H1 (cell line): ENCODE results near the gene SIT1. TPM values are rescaled to one million over a fixed set of nuclear protein-coding genes. Genes with fewer than 3 reads are reported as not detected.
A peak's percentile ranks its signal among the peaks of the same experiment; 100 is the strongest.
"Not testable (repeated sequence)": the region's sequence is repeated elsewhere in the genome, so short reads cannot be mapped to it uniquely, and the experiment has no call there.

Source experiments
- CTCF ChIA-PET: fragments of 300-600 bp; sonication (Branson Sonifier 250); formaldehyde crosslinking; loops from one replicate; lab custom pipeline; 2021; ENCODE audit not compliant: partially characterized antibody; lab: Charles Lee
- POLR2A ChIA-PET: fragments of 300-600 bp; sonication (Branson Sonifier 250); formaldehyde crosslinking; loops from one replicate; lab custom pipeline; 2021; ENCODE audit warnings: inconsistent platforms; ENCODE audit not compliant: partially characterized antibody; lab: Charles Lee
- DNase-seq, 2 experiments: peaks; one replicate each; pipeline versions ENCODE4 v3.0.0 to v3.0.0-alpha.2; 2010 to 2022; ENCODE audit warnings: low spot score in 2 of 2, low read depth in 1 of 2, mixed read lengths in 1 of 2
- FAIRE-seq: peaks from 2 replicates; lab custom pipeline; 2011; peaks lifted over from hg19 to GRCh38; lab: Jason Lieb, UNC
- H2AFZ ChIP-seq: 2 replicates; pipeline ENCODE4 v1.8.1; 2012; ENCODE audit warnings: low read length, inconsistent platforms
- H2AK5ac ChIP-seq: 2 replicates; pipeline ENCODE4 v1.6.1; 2013; ENCODE audit warnings: low read depth, low read length
- H2BK120ac ChIP-seq: replicated peaks from 2 replicates; pipeline ENCODE3; 2013; ENCODE audit warnings: low read depth, low read length, inconsistent platforms
- H2BK12ac ChIP-seq: 2 replicates; pipeline ENCODE4 v1.6.1; 2013; ENCODE audit warnings: low read depth, low read length
- H2BK15ac ChIP-seq: 2 replicates; pipeline ENCODE4 v1.6.1; 2013; ENCODE audit warnings: low read length
- H2BK20ac ChIP-seq: 2 replicates; pipeline ENCODE4 v1.6.1; 2013; ENCODE audit warnings: low read length
- H2BK5ac ChIP-seq: 2 replicates; pipeline ENCODE4 v1.6.1; 2013; ENCODE audit warnings: low read depth, low read length
- H3K14ac ChIP-seq: 2 replicates; pipeline ENCODE4 v1.6.1; 2013; ENCODE audit warnings: inconsistent platforms; ENCODE audit not compliant: insufficient read length
- H3K18ac ChIP-seq: 2 replicates; pipeline ENCODE4 v1.6.1; 2013; ENCODE audit warnings: low read length; ENCODE audit errors: extremely low read depth
- H3K23ac ChIP-seq: 2 replicates; pipeline ENCODE4 v1.6.1; 2013; ENCODE audit warnings: inconsistent platforms; ENCODE audit not compliant: insufficient read length
- H3K23me2 ChIP-seq: 2 replicates; pipeline ENCODE4 v1.6.1; 2013; ENCODE audit warnings: low read depth, low read length
- H3K27ac ChIP-seq: 2 replicates; pipeline ENCODE4 v1.6.1; 2011; ENCODE audit warnings: low read depth, low read length, inconsistent platforms
- H3K27me3 ChIP-seq, 4 experiments: replicated peaks in 1 of 4; 1 replicate in 1 of 4; 2 replicates in 3 of 4; pipeline versions ENCODE4 v1.6.1 to v1.8.1; 2011 to 2013; ENCODE audit warnings: low read length in 3 of 4, mild to moderate bottlenecking in 3 of 4, inconsistent platforms in 2 of 4, mixed read lengths in 2 of 4, moderate library complexity in 1 of 4; ENCODE audit not compliant: control insufficient read depth in 3 of 4, insufficient read depth in 3 of 4; ENCODE audit errors: extremely low read depth in 1 of 4
- H3K36me3 ChIP-seq, 4 experiments: 2 replicates each; pipeline versions ENCODE4 v1.6.1 to v1.8.1; 2011 to 2013; ENCODE audit warnings: mild to moderate bottlenecking in 4 of 4, low read length in 3 of 4, moderate library complexity in 2 of 4, control low read depth in 1 of 4, inconsistent platforms in 1 of 4; ENCODE audit not compliant: insufficient read depth in 4 of 4, control insufficient read depth in 2 of 4
- H3K4ac ChIP-seq: replicated peaks from 2 replicates; pipeline ENCODE3; 2013; ENCODE audit warnings: low read length, low read depth, mixed read lengths, inconsistent platforms; ENCODE audit not compliant: insufficient read length
- H3K4me1 ChIP-seq, 4 experiments: replicated peaks in 1 of 4; 1 replicate in 1 of 4; 2 replicates in 3 of 4; pipeline versions ENCODE4 v1.6.1 to v1.8.1; 2011 to 2013; ENCODE audit warnings: low read length in 3 of 4, inconsistent platforms in 2 of 4, mixed read lengths in 1 of 4; ENCODE audit not compliant: insufficient read depth in 4 of 4, control insufficient read depth in 3 of 4
- H3K4me2 ChIP-seq, 2 experiments: 2 replicates each; pipeline versions ENCODE4 v1.6.1 to v1.8.1; 2011 to 2013; ENCODE audit warnings: low read depth in 2 of 2, low read length in 2 of 2, control low read depth in 1 of 2, inconsistent platforms in 1 of 2, mild to moderate bottlenecking in 1 of 2; ENCODE audit not compliant: insufficient read depth in 1 of 2
- H3K4me3 ChIP-seq, 4 experiments: fragments of 200-600, 300-600 bp in 1 of 4; sonication (generic), shearing (Covaris generic), sonication (Bioruptor Twin) in 1 of 4; 2 replicates each; pipeline versions ENCODE4 v1.5.1 to v1.8.1; 2011 to 2016; ENCODE audit warnings: low read length in 4 of 4, low read depth in 3 of 4, control low read depth in 2 of 4, inconsistent platforms in 2 of 4, mild to moderate bottlenecking in 2 of 4, mixed read lengths in 1 of 4, moderate library complexity in 1 of 4; ENCODE audit not compliant: insufficient read depth in 2 of 4; ENCODE audit errors: extremely low read depth in 1 of 4
- H3K56ac ChIP-seq: replicated peaks from 2 replicates; pipeline ENCODE3; 2013; ENCODE audit warnings: low read depth, mild to moderate bottlenecking, mixed read lengths, low read length, inconsistent platforms; ENCODE audit not compliant: insufficient read length
- H3K79me1 ChIP-seq: 2 replicates; pipeline ENCODE4 v1.6.1; 2013; ENCODE audit warnings: low read depth, low read length, control low read depth
- H3K79me2 ChIP-seq, 2 experiments: 2 replicates each; pipeline versions ENCODE4 v1.6.1 to v1.8.1; 2012 to 2013; ENCODE audit warnings: low read length in 2 of 2, mild to moderate bottlenecking in 2 of 2, inconsistent platforms in 1 of 2; ENCODE audit not compliant: insufficient read depth in 2 of 2, control insufficient read depth in 1 of 2
- H3K9ac ChIP-seq, 4 experiments: replicated peaks in 1 of 4; 1 replicate in 1 of 4; 2 replicates in 3 of 4; pipeline versions ENCODE4 v1.6.1 to v1.8.1; 2011 to 2013; ENCODE audit warnings: low read depth in 3 of 4, low read length in 3 of 4, control low read depth in 2 of 4, mild to moderate bottlenecking in 2 of 4, moderate library complexity in 2 of 4, inconsistent platforms in 1 of 4; ENCODE audit errors: extremely low read depth in 1 of 4
- H3K9me3 ChIP-seq, 2 experiments: 2 replicates each; pipeline versions ENCODE4 v1.6.1 to v1.8.1; 2012 to 2013; ENCODE audit warnings: mild to moderate bottlenecking in 2 of 2, moderate library complexity in 2 of 2, control low read depth in 1 of 2, inconsistent platforms in 1 of 2, low read depth in 1 of 2, low read length in 1 of 2, mixed read lengths in 1 of 2; ENCODE audit not compliant: insufficient read depth in 2 of 2
- H4K20me1 ChIP-seq, 2 experiments: replicated peaks in 1 of 2; 2 replicates each; pipeline versions ENCODE3 to v1.8.1; 2011 to 2013; ENCODE audit warnings: inconsistent platforms in 2 of 2, low read length in 2 of 2, mild to moderate bottlenecking in 1 of 2; ENCODE audit not compliant: insufficient read depth in 2 of 2, control insufficient read depth in 1 of 2
- H4K5ac ChIP-seq: 2 replicates; pipeline ENCODE4 v1.6.1; 2013; ENCODE audit warnings: low read length, low read depth, mixed read lengths, inconsistent platforms; ENCODE audit not compliant: insufficient read length
- H4K8ac ChIP-seq: 2 replicates; pipeline ENCODE4 v1.8.0; 2013; ENCODE audit warnings: mild to moderate bottlenecking, moderate library complexity, low read length, inconsistent platforms; ENCODE audit not compliant: insufficient read depth; ENCODE audit errors: extremely low read depth
- H4K91ac ChIP-seq: replicated peaks from 2 replicates; pipeline ENCODE3; 2013; ENCODE audit warnings: low read length, mixed read lengths, inconsistent platforms; ENCODE audit not compliant: insufficient read length
- TAF1 ChIP-seq: IDR thresholded peaks from 2 replicates; pipeline ENCODE4 v1.6.1; 2011; ENCODE audit warnings: mild to moderate bottlenecking, low read depth, low read length
- YY1 ChIP-seq: IDR thresholded peaks from 2 replicates; pipeline ENCODE4 v1.6.1; 2011; ENCODE audit warnings: low read depth, mild to moderate bottlenecking, low read length
- WGBS, 2 experiments: shearing (Covaris generic) in 1 of 2; methylation state at CpG; one replicate each; pipeline versions ENCODE4 v1.1.6 to v1.1.7; 2013 to 2015; ENCODE audit warnings: low lambda C conversion rate in 2 of 2, mixed read lengths in 2 of 2, inconsistent platforms in 1 of 2, low coverage in 1 of 2, missing lambda C conversion rate in 1 of 2; ENCODE audit not compliant: insufficient replicate concordance in 2 of 2, insufficient coverage in 1 of 2, insufficient read length in 1 of 2; ENCODE audit errors: extremely low coverage in 1 of 2, missing lambda C conversion rate in 1 of 2; 5-methylcytosine and 5-hydroxymethylcytosine counted together
- polyA plus RNA-seq, 7 experiments: library from polyadenylated mRNA; depleted of rRNA in 3 of 7; stranded (reverse) in 5 of 7; unstranded in 2 of 7; fragments of >200 nt in 5 of 7; fragments of 200-250 nt in 2 of 7; gene quantifications; 1 replicate in 5 of 7; 2 replicates in 1 of 7; 4 replicates in 1 of 7; pipeline versions ENCODE4 v1.2.1 to v1.2.3, GENCODE V29; 2011 to 2013; ENCODE audit warnings: missing spikeins in 2 of 7, mixed read lengths in 2 of 7
- total RNA-seq: library from RNA; stranded (reverse); fragmentation: NEBNext Ultra II Directional; extraction: Animal tissue kit (Norgen Biotek cat#: 25700); gene quantifications from 2 replicates; pipeline ENCODE4 v1.2.1, GENCODE V29; 2021

Gene SIT1
- total and polyA plus RNA-seq, 2 of the 8 experiments (the other 6 are each of a cell fraction or from before 2014, with no cell fraction given), result 8.2 to 12.8 TPM

- H3K14ac ChIP-seq, H2AK5ac ChIP-seq, H2BK20ac ChIP-seq, H4K91ac ChIP-seq, H3K18ac ChIP-seq, H3K4ac ChIP-seq, H3K9ac ChIP-seq, H2AFZ ChIP-seq, FAIRE-seq, DNase-seq, H2BK12ac ChIP-seq, H3K27me3 ChIP-seq, H4K5ac ChIP-seq, H3K23ac ChIP-seq, H3K36me3 ChIP-seq, H4K20me1 ChIP-seq, H2BK120ac ChIP-seq, H4K8ac ChIP-seq, H3K79me1 ChIP-seq, H3K79me2 ChIP-seq, H3K27ac ChIP-seq, H3K56ac ChIP-seq, H3K9me3 ChIP-seq, H2BK15ac ChIP-seq: not testable (repeated sequence)
- Histone ChIP-seq H3K23me2 (peaks cover 10% of the 10 kb centered on the region; the same call in 1 of the 2 replicates), H2BK5ac (peak overlapping the region; percentile 16; the same call in 1 of the 2 replicates), H3K4me2 (peak overlapping the region; percentile 72 to 82), H3K4me3 (peak overlapping the region; percentile 56 to 79 (median 60)), H3K4me1 (peaks cover 0 to 12% (median 6%) of the 10 kb centered on the region in 4 experiments; a peak in 4 of 7 replicates)
- POLR2A ChIA-PET, result interaction anchor here (0.6 to 6.2 kb wide), 10 partner anchors 11 to 171 kb away, joined by 3 to 53 read pairs (median 7); partner anchors contain the start of genes CCDC107, CREB3, RMRP and TLN1
- WGBS, 2 experiments, result 26% methylated on average over 10 of the region's 10 CpGs; no CpG with 5 or more reads in 1 of the 2 experiments
- 0 out of 2 replicates have a peak, but pooled peaks have one; percentile 8 for TF ChIP-seq TAF1
- peak; percentile 19; the same call in 1 of the 2 replicates for TF ChIP-seq YY1
- CTCF ChIA-PET, result interaction anchor here (0.6 to 8.1 kb wide), 24 partner anchors 14 to 607 kb away, joined by 3 to 149 read pairs (median 4); partner anchors contain the start of genes ARHGEF39, CCDC107, RMRP and TPM2
Observed at GRCh38 chr9:35645736-35646135, 5.0 kb downstream of the SIT1 start.
